ENCODE results near the gene UBE2G1. TPM values are rescaled to one million over a fixed set of nuclear protein-coding genes. Genes with fewer than 3 reads are reported as not detected.
"Not testable (repeated sequence)": the region's sequence is repeated elsewhere in the genome, so short reads cannot be mapped to it uniquely, and the experiment has no call there.

UBE2G1 gene
- total RNA-seq, 4 donors from 2014 or later: 152 to 217 (median 180) TPM

GRCh38 chr17:4258867-4259266 is 107.6 kb downstream of the UBE2G1 start:
- TF ChIP-seq POLR2A (IDR thresholded peaks at IDR 0.05) (no peak), CTCF (IDR thresholded peaks at IDR 0.05 in 4 of 5, conservative IDR thresholded peaks at IDR 0.05 in 1 of 5) (no peak)
- Histone ChIP-seq H3K4me1 (peaks cover 9 to 18% of the 10 kb centered on the region in 2 donors), H3K27ac (no peak overlapping the region), H3K9me3 (peaks cover 0 to 5% (median 0%) of the 10 kb centered on the region in 3 donors), H3K36me3 (peaks cover 0 to 15% of the 10 kb centered on the region in 2 donors), H3K4me3 (no peak overlapping the region), H3K27me3 (no peaks in the 10 kb centered on the region)
- DNase-seq (no peak), ATAC-seq (no peak)
- in situ Hi-C loops (cut with MboI; ENCODE audit: low sequenced_read_pairs in 4 of 4) (no loop called here), intact Hi-C loops (cut with DNase I; ENCODE audit: low total_unique reads) (no loop called here)

DNA sequence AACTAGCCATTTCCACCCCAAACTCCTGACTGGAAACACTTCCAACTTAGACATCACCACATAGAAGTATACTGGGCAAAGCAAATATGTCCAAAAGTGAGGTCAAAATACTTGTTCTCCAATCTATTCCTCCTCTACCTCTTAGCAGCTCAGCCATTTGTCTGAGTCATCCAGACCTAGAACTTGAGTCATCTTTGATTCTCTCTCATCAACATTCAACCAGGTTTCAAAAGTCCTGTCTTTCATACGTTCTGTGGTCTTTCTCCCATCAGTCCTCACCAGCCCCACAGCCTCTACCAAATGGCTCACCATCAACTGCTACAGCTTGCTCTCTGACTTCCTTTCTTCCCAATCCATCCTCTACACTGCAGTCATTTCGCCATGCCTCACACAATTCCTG is 109.5 kb downstream of the UBE2G1 start:
- TF ChIP-seq POLR2A (IDR thresholded peaks at IDR 0.05) (no peak), CTCF (IDR thresholded peaks at IDR 0.05 in 4 of 5, conservative IDR thresholded peaks at IDR 0.05 in 1 of 5) (no peak)
- Histone ChIP-seq H3K36me3 (peaks cover 0 to 15% of the 10 kb centered on the region in 2 donors), H3K9me3 (peaks cover 0 to 5% (median 0%) of the 10 kb centered on the region in 3 donors), H3K27ac (peak overlapping the region; percentile 40 to 63 (median 56)), H3K27me3 (no peaks in the 10 kb centered on the region), H3K4me1 (peaks cover 0 to 7% of the 10 kb centered on the region in 2 donors), H3K4me3 (no peak overlapping the region)
- intact Hi-C loops (cut with DNase I; ENCODE audit: low total_unique reads): no loop called here
- DNase-seq (no peak), ATAC-seq (peak in 1 of 2 donors; percentile 23)
- in situ Hi-C loops (cut with MboI; ENCODE audit: low sequenced_read_pairs in 4 of 4): no loop called here

GRCh38 chr17:4255271-4255670 is 111.2 kb downstream of the UBE2G1 start:
- ATAC-seq; H3K27ac ChIP-seq; H3K27me3 ChIP-seq; H3K4me3 ChIP-seq; H3K9me3 ChIP-seq; DNase-seq; intact Hi-C loops (cut with DNase I; ENCODE audit: low total_unique reads); in situ Hi-C loops (cut with MboI; ENCODE audit: low sequenced_read_pairs in 4 of 4): not testable (repeated sequence)
- Histone ChIP-seq H3K4me1 (peaks cover 13 to 15% of the 10 kb centered on the region in 2 donors), H3K36me3 (peaks cover 0 to 15% of the 10 kb centered on the region in 2 donors)

DNA sequence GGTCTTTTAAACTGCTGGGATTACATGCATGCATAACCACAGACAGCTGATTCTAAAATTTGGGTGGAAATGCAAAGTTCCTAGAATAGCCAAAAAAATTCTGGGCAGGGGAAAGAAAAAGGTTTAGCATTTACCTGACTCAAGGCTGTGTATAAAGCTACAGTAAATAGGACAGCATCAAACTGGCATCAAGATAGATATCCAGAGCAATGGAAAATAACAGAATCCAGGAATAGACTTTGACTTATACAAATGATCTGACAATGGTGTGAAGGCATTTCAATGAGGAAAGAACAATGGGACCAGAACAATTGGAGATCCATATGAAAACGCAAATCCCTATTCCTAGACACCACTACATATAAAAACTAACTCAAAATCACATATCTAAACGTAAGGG is 115.6 kb downstream of the UBE2G1 start:
- H3K4me3 ChIP-seq: no peak overlapping the region
- H3K9me3 ChIP-seq: no peaks in the 10 kb centered on the region
- in situ Hi-C loops (cut with MboI; ENCODE audit: low sequenced_read_pairs in 4 of 4): no loop called here
- DNase-seq: no peak
- intact Hi-C loops (cut with DNase I; ENCODE audit: low total_unique reads): no loop called here
- TF ChIP-seq CTCF (IDR thresholded peaks at IDR 0.05 in 4 of 5, conservative IDR thresholded peaks at IDR 0.05 in 1 of 5): no peak
- TF ChIP-seq POLR2A (IDR thresholded peaks at IDR 0.05): no peak
- no peaks in the 10 kb centered on the region for H3K27me3 ChIP-seq
- no peak for ATAC-seq
- peak overlapping the region in 1 of 4 donors; percentile 58 for H3K27ac ChIP-seq
- no peaks in the 10 kb centered on the region for H3K36me3 ChIP-seq
- H3K4me1 ChIP-seq: peaks cover 49 to 55% of the 10 kb centered on the region in 2 donors

- peak in 1 of 2 donors; percentile 47 for ATAC-seq
- TF ChIP-seq CTCF (IDR thresholded peaks at IDR 0.05 in 4 of 5, conservative IDR thresholded peaks at IDR 0.05 in 1 of 5) (peak in 4 of 5 experiments; percentile 29 to 55 (median 46)), POLR2A (IDR thresholded peaks at IDR 0.05) (no peak)
- intact Hi-C loops (cut with DNase I; ENCODE audit: low total_unique reads): loop anchor here (1.0 kb wide), 1 partner anchor 34 kb away; no protein-coding TSS in a partner anchor
- H3K4me3 ChIP-seq: no peak overlapping the region
- in situ Hi-C loops (cut with MboI; ENCODE audit: low sequenced_read_pairs in 4 of 4): no loop called here
- peak overlapping the region; percentile 31 to 48 (median 36) for H3K27ac ChIP-seq
- H3K36me3 ChIP-seq: no peaks in the 10 kb centered on the region
- peaks cover 49 to 61% of the 10 kb centered on the region in 2 donors for H3K4me1 ChIP-seq
- H3K27me3 ChIP-seq: no peaks in the 10 kb centered on the region
- no peaks in the 10 kb centered on the region for H3K9me3 ChIP-seq
- DNase-seq: no peak
Observed at GRCh38 chr17:4249452-4250029, 116.9 kb downstream of the UBE2G1 start.
